ENCODE measurements around the gene SERPINA1.

Gene SERPINA1

GRCh38 chr14:94377866-94378470 lies 10.4 kb downstream of the SERPINA1 start:
- Histone ChIP-seq H3K4me3 (ENCODE audit: insufficient read depth, low read depth, low read length, poor library complexity, severe bottlenecking) (no peak overlapping the region), H3K36me3 (ENCODE audit: control insufficient read depth, insufficient read depth, low read length) (no peaks in the 10 kb centered on the region), H3K4me1 (ENCODE audit: control insufficient read depth, insufficient read depth, low read length, poor library complexity, severe bottlenecking) (no peaks in the 10 kb centered on the region), H3K27me3 (replicated peaks; ENCODE audit: control insufficient read depth, insufficient read depth, low read length, poor library complexity, severe bottlenecking) (no peaks in the 10 kb centered on the region), H3K9me3 (ENCODE audit: control insufficient read depth, low read length) (no peaks in the 10 kb centered on the region), H3K27ac (ENCODE audit: insufficient read depth, low read length, poor library complexity, severe bottlenecking) (no peak overlapping the region)
- no peak for DNase-seq

GRCh38 chr14:94376976-94377865 lies 11.2 kb downstream of the SERPINA1 start:
- Histone ChIP-seq H3K27me3 (replicated peaks; ENCODE audit: control insufficient read depth, insufficient read depth, low read length, poor library complexity, severe bottlenecking) (no peaks in the 10 kb centered on the region), H3K4me1 (ENCODE audit: control insufficient read depth, insufficient read depth, low read length, poor library complexity, severe bottlenecking) (no peaks in the 10 kb centered on the region), H3K27ac (ENCODE audit: insufficient read depth, low read length, poor library complexity, severe bottlenecking) (no peak overlapping the region), H3K4me3 (ENCODE audit: insufficient read depth, low read depth, low read length, poor library complexity, severe bottlenecking) (no peak overlapping the region), H3K36me3 (ENCODE audit: control insufficient read depth, insufficient read depth, low read length) (no peaks in the 10 kb centered on the region), H3K9me3 (ENCODE audit: control insufficient read depth, low read length) (no peaks in the 10 kb centered on the region)
- DNase-seq: no peak

GRCh38 chr14:94376108-94376975 lies 12.1 kb downstream of the SERPINA1 start:
- Histone ChIP-seq H3K36me3 (ENCODE audit: control insufficient read depth, insufficient read depth, low read length) (no peaks in the 10 kb centered on the region), H3K27ac (ENCODE audit: insufficient read depth, low read length, poor library complexity, severe bottlenecking) (no peak overlapping the region), H3K4me1 (ENCODE audit: control insufficient read depth, insufficient read depth, low read length, poor library complexity, severe bottlenecking) (no peaks in the 10 kb centered on the region), H3K9me3 (ENCODE audit: control insufficient read depth, low read length) (no peaks in the 10 kb centered on the region), H3K27me3 (replicated peaks; ENCODE audit: control insufficient read depth, insufficient read depth, low read length, poor library complexity, severe bottlenecking) (no peaks in the 10 kb centered on the region), H3K4me3 (ENCODE audit: insufficient read depth, low read depth, low read length, poor library complexity, severe bottlenecking) (no peak overlapping the region)
- no peak for DNase-seq

DNA sequence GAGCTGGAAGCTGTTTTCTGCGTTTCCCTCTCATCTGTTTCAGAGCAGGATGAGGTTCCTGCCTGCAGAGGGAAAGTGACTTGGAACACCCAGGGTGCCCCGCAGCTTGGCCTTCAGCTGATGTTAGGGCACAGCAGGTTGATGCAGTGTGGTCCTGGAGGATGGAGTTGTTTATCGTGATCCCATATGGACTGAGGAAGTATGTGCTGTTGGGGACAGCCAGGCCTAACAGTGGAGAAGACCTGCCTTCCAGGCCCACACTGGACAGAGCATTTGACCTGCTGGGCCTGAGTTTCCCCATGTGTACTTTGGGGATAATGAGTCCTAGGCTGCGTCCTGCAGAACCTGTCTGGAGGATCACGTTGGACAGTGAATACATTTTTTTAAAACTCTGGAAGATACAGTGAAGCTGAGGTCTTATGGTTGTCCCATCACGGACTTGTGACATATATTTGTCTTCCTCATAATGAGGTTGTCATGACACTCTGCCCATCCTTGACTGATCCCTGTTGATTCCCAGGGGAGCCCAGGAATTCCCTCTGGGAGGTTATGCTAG lies 12.8 kb downstream of the SERPINA1 start:
- no peak overlapping the region for H3K4me3 ChIP-seq (ENCODE audit: insufficient read depth, low read depth, low read length, poor library complexity, severe bottlenecking)
- DNase-seq: no peak
- H3K9me3 ChIP-seq (ENCODE audit: control insufficient read depth, low read length): no peaks in the 10 kb centered on the region
- no peaks in the 10 kb centered on the region for H3K4me1 ChIP-seq (ENCODE audit: control insufficient read depth, insufficient read depth, low read length, poor library complexity, severe bottlenecking)
- H3K27me3 ChIP-seq (replicated peaks; ENCODE audit: control insufficient read depth, insufficient read depth, low read length, poor library complexity, severe bottlenecking): no peaks in the 10 kb centered on the region
- no peak overlapping the region for H3K27ac ChIP-seq (ENCODE audit: insufficient read depth, low read length, poor library complexity, severe bottlenecking)
- no peaks in the 10 kb centered on the region for H3K36me3 ChIP-seq (ENCODE audit: control insufficient read depth, insufficient read depth, low read length)

DNA sequence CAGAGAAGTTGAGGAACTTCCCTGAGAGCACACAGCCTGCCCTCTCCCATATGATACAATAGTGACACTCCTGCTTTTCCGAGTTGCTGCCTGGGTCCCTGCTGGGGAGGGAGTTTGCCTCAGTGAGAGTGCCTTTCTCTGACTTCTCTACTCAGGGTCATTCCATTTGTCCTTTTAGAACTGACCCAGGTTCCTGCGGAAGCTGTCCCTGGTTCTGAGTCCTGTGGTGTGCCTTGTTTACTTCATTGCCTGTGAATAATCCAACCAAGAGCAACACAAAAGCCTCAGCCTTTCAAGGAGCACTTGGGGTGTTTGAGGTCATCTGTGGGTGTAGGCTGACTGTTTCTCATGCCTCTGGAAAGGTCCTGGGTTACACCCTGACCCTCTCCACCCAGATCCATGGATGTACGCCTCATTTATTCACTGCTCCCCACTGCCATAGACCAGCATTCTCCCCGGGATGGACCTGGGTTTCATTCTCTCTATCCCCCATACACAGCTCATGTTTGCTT lies 13.6 kb downstream of the SERPINA1 start:
- H3K36me3 ChIP-seq (ENCODE audit: control insufficient read depth, insufficient read depth, low read length): no peaks in the 10 kb centered on the region
- no peak overlapping the region for H3K4me3 ChIP-seq (ENCODE audit: insufficient read depth, low read depth, low read length, poor library complexity, severe bottlenecking)
- no peaks in the 10 kb centered on the region for H3K4me1 ChIP-seq (ENCODE audit: control insufficient read depth, insufficient read depth, low read length, poor library complexity, severe bottlenecking)
- no peak for DNase-seq
- H3K27me3 ChIP-seq (replicated peaks; ENCODE audit: control insufficient read depth, insufficient read depth, low read length, poor library complexity, severe bottlenecking): no peaks in the 10 kb centered on the region
- no peaks in the 10 kb centered on the region for H3K9me3 ChIP-seq (ENCODE audit: control insufficient read depth, low read length)
- no peak overlapping the region for H3K27ac ChIP-seq (ENCODE audit: insufficient read depth, low read length, poor library complexity, severe bottlenecking)

DNA sequence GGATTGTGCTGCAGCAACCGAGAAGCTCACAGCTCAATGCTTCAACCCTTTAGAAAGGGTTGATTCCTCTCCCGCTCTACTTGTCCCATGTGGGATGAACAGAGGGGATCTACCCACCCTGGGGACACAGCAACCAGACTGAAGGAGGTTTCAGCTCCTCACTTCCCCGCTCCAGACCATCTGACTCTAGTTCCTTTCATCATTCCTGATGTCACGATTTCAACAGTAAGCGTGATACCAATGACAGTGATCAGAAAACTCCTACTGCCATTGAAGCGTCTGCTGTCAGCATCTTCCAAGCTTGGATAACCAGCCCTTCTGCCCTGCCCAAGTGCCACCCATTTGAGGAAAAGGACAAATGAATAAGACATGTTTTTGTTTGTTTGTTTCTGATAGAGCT lies 14.3 kb downstream of the SERPINA1 start:
- Histone ChIP-seq H3K36me3 (ENCODE audit: control insufficient read depth, insufficient read depth, low read length) (no peaks in the 10 kb centered on the region), H3K4me3 (ENCODE audit: insufficient read depth, low read depth, low read length, poor library complexity, severe bottlenecking) (no peak overlapping the region), H3K9me3 (ENCODE audit: control insufficient read depth, low read length) (no peaks in the 10 kb centered on the region), H3K4me1 (ENCODE audit: control insufficient read depth, insufficient read depth, low read length, poor library complexity, severe bottlenecking) (no peaks in the 10 kb centered on the region), H3K27ac (ENCODE audit: insufficient read depth, low read length, poor library complexity, severe bottlenecking) (no peak overlapping the region), H3K27me3 (replicated peaks; ENCODE audit: control insufficient read depth, insufficient read depth, low read length, poor library complexity, severe bottlenecking) (no peaks in the 10 kb centered on the region)
- no peak for DNase-seq

- Histone ChIP-seq H3K27ac (ENCODE audit: insufficient read depth, low read length, poor library complexity, severe bottlenecking) (no peak overlapping the region), H3K9me3 (ENCODE audit: control insufficient read depth, low read length) (no peaks in the 10 kb centered on the region), H3K4me1 (ENCODE audit: control insufficient read depth, insufficient read depth, low read length, poor library complexity, severe bottlenecking) (no peaks in the 10 kb centered on the region), H3K36me3 (ENCODE audit: control insufficient read depth, insufficient read depth, low read length) (no peaks in the 10 kb centered on the region), H3K27me3 (replicated peaks; ENCODE audit: control insufficient read depth, insufficient read depth, low read length, poor library complexity, severe bottlenecking) (no peaks in the 10 kb centered on the region), H3K4me3 (ENCODE audit: insufficient read depth, low read depth, low read length, poor library complexity, severe bottlenecking) (no peak overlapping the region)
- no peak for DNase-seq
Measured at GRCh38 chr14:94373708-94374107, 14.7 kb downstream of the SERPINA1 start.

DNA sequence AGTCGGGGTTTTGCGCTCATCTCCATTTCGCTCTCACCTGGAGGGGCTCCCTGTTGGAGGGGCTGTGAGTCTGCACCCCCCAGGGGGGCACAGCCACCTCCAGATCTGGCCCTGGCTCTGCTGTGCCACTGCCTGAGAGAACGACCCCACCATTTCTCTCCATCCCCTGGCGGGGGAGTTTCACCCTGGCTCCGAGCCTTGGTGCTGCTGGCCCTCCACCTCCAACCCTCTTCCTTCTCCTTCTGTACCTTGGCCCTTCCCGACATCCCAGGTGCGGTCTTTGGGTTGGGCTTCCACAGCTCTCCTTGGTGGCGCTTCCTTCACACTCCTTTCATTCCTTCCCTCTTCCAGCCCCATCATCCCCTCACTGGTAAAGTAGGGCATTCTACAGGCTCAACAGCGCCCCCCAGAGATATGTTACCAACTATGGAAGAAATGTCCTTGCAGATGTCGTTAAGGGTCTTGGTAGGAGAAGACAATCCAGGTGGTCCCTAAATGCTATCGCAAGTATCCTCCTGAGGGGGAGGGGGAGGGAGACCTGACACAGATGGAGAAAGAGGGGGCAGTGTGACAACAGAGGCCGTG lies 16.3 kb downstream of the SERPINA1 start:
- H3K27ac ChIP-seq (ENCODE audit: insufficient read depth, low read length, poor library complexity, severe bottlenecking): no peak overlapping the region
- no peak for DNase-seq

DNA sequence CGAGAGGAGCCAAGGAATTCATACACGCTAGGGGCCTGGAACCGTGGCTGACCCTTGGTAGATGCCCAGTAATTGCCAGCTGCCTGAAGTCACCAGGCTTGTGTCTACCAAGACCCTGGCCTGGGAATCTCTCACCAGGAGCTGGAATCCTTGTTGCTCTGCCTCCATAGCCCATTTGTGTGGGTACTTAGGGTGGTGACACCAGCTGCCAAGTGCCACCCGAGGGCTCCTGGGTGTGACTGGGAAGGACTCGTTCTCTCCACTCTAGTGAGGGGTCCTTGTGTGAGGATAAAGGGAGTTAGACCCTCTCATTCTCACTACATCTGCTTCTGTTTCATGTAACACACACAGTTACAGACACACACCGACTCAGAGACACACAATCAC lies 17.9 kb downstream of the SERPINA1 start:
- Histone ChIP-seq H3K27me3 (replicated peaks; ENCODE audit: control insufficient read depth, insufficient read depth, low read length, poor library complexity, severe bottlenecking) (no peaks in the 10 kb centered on the region), H3K9me3 (ENCODE audit: control insufficient read depth, low read length) (no peaks in the 10 kb centered on the region), H3K36me3 (ENCODE audit: control insufficient read depth, insufficient read depth, low read length) (no peaks in the 10 kb centered on the region), H3K4me3 (ENCODE audit: insufficient read depth, low read depth, low read length, poor library complexity, severe bottlenecking) (no peak overlapping the region), H3K4me1 (ENCODE audit: control insufficient read depth, insufficient read depth, low read length, poor library complexity, severe bottlenecking) (no peaks in the 10 kb centered on the region), H3K27ac (ENCODE audit: insufficient read depth, low read length, poor library complexity, severe bottlenecking) (no peak overlapping the region)
- no peak for DNase-seq

More for the DNA sequence above, 16.3 kb downstream of the SERPINA1 start:
- Histone ChIP-seq H3K4me1 (ENCODE audit: control insufficient read depth, insufficient read depth, low read length, poor library complexity, severe bottlenecking) (no peaks in the 10 kb centered on the region), H3K36me3 (ENCODE audit: control insufficient read depth, insufficient read depth, low read length) (no peaks in the 10 kb centered on the region), H3K27me3 (replicated peaks; ENCODE audit: control insufficient read depth, insufficient read depth, low read length, poor library complexity, severe bottlenecking) (no peaks in the 10 kb centered on the region), H3K4me3 (ENCODE audit: insufficient read depth, low read depth, low read length, poor library complexity, severe bottlenecking) (no peak overlapping the region), H3K9me3 (ENCODE audit: control insufficient read depth, low read length) (no peaks in the 10 kb centered on the region)
